Measurements from ENCODE around the gene COX7A1.

DNA sequence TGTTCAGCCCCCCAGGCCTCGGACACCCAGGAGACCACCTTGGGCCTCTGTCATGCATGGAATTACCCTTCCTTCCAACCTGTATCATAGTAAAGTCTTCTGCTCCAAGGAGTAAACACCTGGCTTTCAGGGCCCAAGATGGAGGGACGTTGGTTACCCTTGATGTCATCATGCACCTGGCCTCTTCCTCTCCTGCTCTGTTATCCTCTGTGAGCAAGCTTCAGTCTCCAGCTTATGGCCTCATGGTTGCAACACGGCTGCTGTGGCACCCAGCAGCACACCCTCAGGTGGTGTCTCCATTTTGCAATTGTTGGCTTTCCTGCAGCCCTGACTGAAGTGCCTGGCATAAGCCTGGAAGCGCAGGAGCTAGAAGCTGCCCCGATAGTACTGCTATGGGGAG lies 45.3 kb downstream of the COX7A1 start:
- no peak for TF ChIP-seq EZH2phosphoT487 (IDR thresholded peaks at IDR 0.05; ENCODE audit: borderline replicate concordance)
- TF ChIP-seq, protein P1, sequence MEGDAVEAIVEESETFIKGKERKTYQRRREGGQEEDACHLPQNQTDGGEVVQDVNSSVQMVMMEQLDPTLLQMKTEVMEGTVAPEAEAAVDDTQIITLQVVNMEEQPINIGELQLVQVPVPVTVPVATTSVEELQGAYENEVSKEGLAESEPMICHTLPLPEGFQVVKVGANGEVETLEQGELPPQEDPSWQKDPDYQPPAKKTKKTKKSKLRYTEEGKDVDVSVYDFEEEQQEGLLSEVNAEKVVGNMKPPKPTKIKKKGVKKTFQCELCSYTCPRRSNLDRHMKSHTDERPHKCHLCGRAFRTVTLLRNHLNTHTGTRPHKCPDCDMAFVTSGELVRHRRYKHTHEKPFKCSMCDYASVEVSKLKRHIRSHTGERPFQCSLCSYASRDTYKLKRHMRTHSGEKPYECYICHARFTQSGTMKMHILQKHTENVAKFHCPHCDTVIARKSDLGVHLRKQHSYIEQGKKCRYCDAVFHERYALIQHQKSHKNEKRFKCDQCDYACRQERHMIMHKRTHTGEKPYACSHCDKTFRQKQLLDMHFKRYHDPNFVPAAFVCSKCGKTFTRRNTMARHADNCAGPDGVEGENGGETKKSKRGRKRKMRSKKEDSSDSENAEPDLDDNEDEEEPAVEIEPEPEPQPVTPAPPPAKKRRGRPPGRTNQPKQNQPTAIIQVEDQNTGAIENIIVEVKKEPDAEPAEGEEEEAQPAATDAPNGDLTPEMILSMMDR (conservative IDR thresholded peaks at IDR 0.05; ENCODE audit: low read length) = no peak
